Panc1 (cell line): ENCODE data around the gene ALK.

Source experiments
- POLR2AphosphoS5 ChIP-seq: IDR thresholded peaks from 2 replicates; pipeline ENCODE4 v1.6.1; 2012; ENCODE audit warnings: mild to moderate bottlenecking, low read depth, low read length, moderate library complexity
- SIN3A ChIP-seq: IDR thresholded peaks from 2 replicates; pipeline ENCODE4 v1.6.1; 2012; ENCODE audit warnings: low read depth, mild to moderate bottlenecking, low read length, moderate library complexity, borderline replicate concordance; ENCODE audit not compliant: insufficient read depth
- TF ChIP-seq, protein P1 (sequence below): fragments of 450-650 bp; IDR thresholded peaks from 2 replicates; pipeline ENCODE4 v1.5.1; 2017; ENCODE audit warnings: mild to moderate bottlenecking

DNA sequence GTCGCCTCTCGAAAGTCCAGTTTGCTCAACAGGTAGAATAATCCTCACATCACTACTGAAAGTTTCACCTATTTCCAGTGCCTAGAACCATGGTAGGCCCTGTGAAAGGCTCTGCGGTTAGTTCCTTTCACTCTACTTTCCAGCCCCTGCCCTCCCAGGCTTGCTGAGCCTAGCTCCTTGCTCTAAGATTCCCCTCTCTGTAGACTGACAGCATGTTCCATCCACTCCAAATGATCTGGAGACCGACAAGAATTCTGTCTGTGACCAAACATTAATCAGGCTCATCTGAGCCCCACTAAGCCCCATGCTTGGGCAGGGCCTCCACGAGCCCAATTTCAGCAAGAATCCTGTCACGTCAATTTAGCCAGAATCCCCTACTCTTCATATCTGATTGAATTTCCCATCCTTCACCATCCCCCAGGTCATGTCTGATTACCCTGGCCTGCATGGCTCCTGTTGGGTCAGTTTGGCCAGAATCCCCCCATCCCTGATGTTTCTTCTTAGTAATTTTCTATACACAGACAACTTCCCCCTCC is 307.0 kb downstream of the ALK start:
- TF ChIP-seq, protein P1, sequence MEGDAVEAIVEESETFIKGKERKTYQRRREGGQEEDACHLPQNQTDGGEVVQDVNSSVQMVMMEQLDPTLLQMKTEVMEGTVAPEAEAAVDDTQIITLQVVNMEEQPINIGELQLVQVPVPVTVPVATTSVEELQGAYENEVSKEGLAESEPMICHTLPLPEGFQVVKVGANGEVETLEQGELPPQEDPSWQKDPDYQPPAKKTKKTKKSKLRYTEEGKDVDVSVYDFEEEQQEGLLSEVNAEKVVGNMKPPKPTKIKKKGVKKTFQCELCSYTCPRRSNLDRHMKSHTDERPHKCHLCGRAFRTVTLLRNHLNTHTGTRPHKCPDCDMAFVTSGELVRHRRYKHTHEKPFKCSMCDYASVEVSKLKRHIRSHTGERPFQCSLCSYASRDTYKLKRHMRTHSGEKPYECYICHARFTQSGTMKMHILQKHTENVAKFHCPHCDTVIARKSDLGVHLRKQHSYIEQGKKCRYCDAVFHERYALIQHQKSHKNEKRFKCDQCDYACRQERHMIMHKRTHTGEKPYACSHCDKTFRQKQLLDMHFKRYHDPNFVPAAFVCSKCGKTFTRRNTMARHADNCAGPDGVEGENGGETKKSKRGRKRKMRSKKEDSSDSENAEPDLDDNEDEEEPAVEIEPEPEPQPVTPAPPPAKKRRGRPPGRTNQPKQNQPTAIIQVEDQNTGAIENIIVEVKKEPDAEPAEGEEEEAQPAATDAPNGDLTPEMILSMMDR, result no peak
- no peak for TF ChIP-seq SIN3A
- TF ChIP-seq POLR2AphosphoS5, result no peak
